H9 (cell line): ENCODE data around the gene DACH1. TPM values are rescaled to one million over a fixed set of nuclear protein-coding genes. Genes with fewer than 3 reads are reported as not detected.

Source experiments
- DNase-seq: peaks from one replicate; pipeline ENCODE4 v3.0.0-alpha.2; 2017
- H2AFZ ChIP-seq: one replicate; pipeline ENCODE4 v1.6.1; 2013; ENCODE audit warnings: mild to moderate bottlenecking, low read length, control low read depth, moderate library complexity
- H2AK5ac ChIP-seq: 2 replicates; pipeline ENCODE4 v1.6.1; 2013; ENCODE audit warnings: low read length, control low read depth, mixed read lengths; ENCODE audit not compliant: insufficient read length
- H2BK120ac ChIP-seq: one replicate; pipeline ENCODE4 v1.6.1; 2013; ENCODE audit warnings: low read depth, mild to moderate bottlenecking, low read length, control low read depth, inconsistent platforms; ENCODE audit not compliant: poor library complexity, severe bottlenecking
- H2BK12ac ChIP-seq: 2 replicates; pipeline ENCODE4 v1.6.1; 2013; ENCODE audit warnings: low read length, control low read depth, mixed read lengths, low read depth; ENCODE audit not compliant: insufficient read length
- H2BK15ac ChIP-seq: 2 replicates; pipeline ENCODE4 v1.6.1; 2013; ENCODE audit warnings: low read depth, low read length, control low read depth
- H2BK20ac ChIP-seq: one replicate; pipeline ENCODE4 v1.6.1; 2013; ENCODE audit warnings: low read depth, mild to moderate bottlenecking, low read length, control low read depth, inconsistent platforms; ENCODE audit not compliant: poor library complexity, severe bottlenecking
- H2BK5ac ChIP-seq: 2 replicates; pipeline ENCODE4 v1.6.1; 2013; ENCODE audit warnings: low read length, control low read depth, mixed read lengths; ENCODE audit not compliant: insufficient read length
- H3K14ac ChIP-seq: 2 replicates; pipeline ENCODE4 v1.6.1; 2013; ENCODE audit warnings: low read length, control low read depth; ENCODE audit not compliant: insufficient read depth
- H3K18ac ChIP-seq: 2 replicates; pipeline ENCODE4 v1.6.1; 2013; ENCODE audit warnings: low read depth, mild to moderate bottlenecking, mixed read lengths, low read length, control low read depth; ENCODE audit not compliant: insufficient read length
- H3K23ac ChIP-seq: 2 replicates; pipeline ENCODE4 v1.6.1; 2013; ENCODE audit warnings: low read length, control low read depth, mixed read lengths, low read depth; ENCODE audit not compliant: insufficient read length
- H3K23me2 ChIP-seq: 2 replicates; pipeline ENCODE4 v1.6.1; 2013; ENCODE audit warnings: low read depth, mild to moderate bottlenecking, mixed read lengths, low read length, control low read depth; ENCODE audit not compliant: insufficient read length, poor library complexity, severe bottlenecking
- H3K27ac ChIP-seq: 2 replicates; pipeline ENCODE4 v1.5.1; 2013; ENCODE audit warnings: low read length, control low read depth, mixed read lengths, low read depth; ENCODE audit not compliant: insufficient read length
- H3K27me3 ChIP-seq: 2 replicates; pipeline ENCODE4 v1.6.1; 2013; ENCODE audit warnings: low read length, control low read depth, inconsistent platforms; ENCODE audit not compliant: insufficient read depth
- H3K4ac ChIP-seq: 2 replicates; pipeline ENCODE4 v1.6.1; 2013; ENCODE audit warnings: low read depth, mild to moderate bottlenecking, control low read depth, inconsistent platforms, low read length, moderate library complexity
- H3K4me1 ChIP-seq: 2 replicates; pipeline ENCODE4 v1.6.1; 2013; ENCODE audit warnings: low read length, control low read depth, inconsistent platforms; ENCODE audit not compliant: insufficient read depth
- H3K4me2 ChIP-seq: 2 replicates; pipeline ENCODE4 v1.6.1; 2013; ENCODE audit warnings: low read length, control low read depth, mixed read lengths; ENCODE audit not compliant: insufficient read length, insufficient read depth
- H3K56ac ChIP-seq: 2 replicates; pipeline ENCODE4 v1.6.1; 2013; ENCODE audit warnings: low read depth, mild to moderate bottlenecking, mixed read lengths, low read length, control low read depth; ENCODE audit not compliant: insufficient read length
- H3K79me1 ChIP-seq: 2 replicates; pipeline ENCODE4 v1.6.1; 2013; ENCODE audit warnings: low read depth, mild to moderate bottlenecking, moderate library complexity, low read length, control low read depth, inconsistent platforms; ENCODE audit not compliant: insufficient read depth, poor library complexity, severe bottlenecking
- H3K79me2 ChIP-seq: 2 replicates; pipeline ENCODE4 v1.6.1; 2013; ENCODE audit warnings: low read length, control low read depth, inconsistent platforms; ENCODE audit not compliant: insufficient read depth
- H3K9ac ChIP-seq: 2 replicates; pipeline ENCODE4 v1.6.1; 2013; ENCODE audit warnings: low read length, control low read depth, mixed read lengths; ENCODE audit not compliant: insufficient read length; ENCODE audit errors: extremely low read depth
- H3K9me3 ChIP-seq: one replicate; pipeline ENCODE4 v1.6.1; 2013; ENCODE audit warnings: low read depth, low read length, inconsistent platforms; ENCODE audit not compliant: control insufficient read depth
- H3T11ph ChIP-seq: one replicate; pipeline ENCODE4 v1.6.1; 2013; ENCODE audit warnings: mild to moderate bottlenecking, low read length, control low read depth, inconsistent platforms
- H4K20me1 ChIP-seq: one replicate; pipeline ENCODE4 v1.6.1; 2013; ENCODE audit not compliant: control insufficient read depth, insufficient read length, insufficient read depth
- H4K5ac ChIP-seq: 2 replicates; pipeline ENCODE4 v1.6.1; 2013; ENCODE audit warnings: low read depth, mild to moderate bottlenecking, mixed read lengths, low read length, control low read depth; ENCODE audit not compliant: insufficient read length
- H4K8ac ChIP-seq: replicated peaks from 2 replicates; pipeline ENCODE4 v1.6.1; 2013; ENCODE audit warnings: low read length, control low read depth, mixed read lengths, low read depth; ENCODE audit not compliant: insufficient read length
- H4K91ac ChIP-seq: 2 replicates; pipeline ENCODE4 v1.6.1; 2013; ENCODE audit warnings: low read depth, mild to moderate bottlenecking, moderate library complexity, mixed read lengths, low read length, control low read depth; ENCODE audit not compliant: insufficient read length
- H3K27ac Mint-ChIP-seq, 3 experiments: 2 replicates in 2 of 3; 3 replicates in 1 of 3; pipeline ENCODE4 v1.8.0; 2020 to 2021; ENCODE audit warnings: mixed read lengths in 3 of 3, mild to moderate bottlenecking in 1 of 3, moderate library complexity in 1 of 3
- H3K27me3 Mint-ChIP-seq: 2 replicates; pipeline ENCODE4 v1.8.0; 2021; ENCODE audit warnings: low read depth, mild to moderate bottlenecking, moderate library complexity, mixed read lengths
- H3K36me3 Mint-ChIP-seq, 3 experiments: 2 replicates in 2 of 3; 3 replicates in 1 of 3; pipeline ENCODE4 v1.8.0; 2020 to 2021; ENCODE audit warnings: low read depth in 3 of 3, mixed read lengths in 3 of 3; ENCODE audit not compliant: insufficient read depth in 1 of 3
- H3K4me1 Mint-ChIP-seq, 2 experiments: 2 replicates each; pipeline ENCODE4 v1.8.0; 2020; ENCODE audit warnings: mixed read lengths in 2 of 2
- H3K4me3 Mint-ChIP-seq, 2 experiments: 2 replicates in 1 of 2; 3 replicates in 1 of 2; pipeline ENCODE4 v1.8.0; 2020 to 2021; ENCODE audit warnings: mild to moderate bottlenecking in 2 of 2, mixed read lengths in 2 of 2, moderate library complexity in 1 of 2
- H3K9me3 Mint-ChIP-seq, 2 experiments: 2 replicates in 1 of 2; 3 replicates in 1 of 2; pipeline ENCODE4 v1.8.0; 2020; ENCODE audit warnings: mild to moderate bottlenecking in 2 of 2, mixed read lengths in 2 of 2, moderate library complexity in 1 of 2
- WGBS: extraction: QIAGEN DNeasy Blood & Tissue Kit; methylation state at CpG from one replicate; pipeline ENCODE4 v1.1.7; 2013; ENCODE audit warnings: missing lambda C conversion rate, low lambda C conversion rate, mixed read lengths; ENCODE audit not compliant: insufficient read length; ENCODE audit errors: extremely low coverage; 5-methylcytosine and 5-hydroxymethylcytosine counted together
- total RNA-seq: library from RNA; stranded (reverse); gene quantifications from 2 replicates; pipeline ENCODE4 v1.2.1, GENCODE V29; 2021
- TF ChIP-seq, protein P1 (sequence below): fragments of 200-600 bp; sonication (generic); conservative IDR thresholded peaks from 3 replicates; pipeline ENCODE4 v1.8.0; 2021; ENCODE audit warnings: antibody characterized with exemption, mild to moderate bottlenecking

Gene DACH1
- total RNA-seq, 1 experiment from 2014 or later, result not detected

DNA sequence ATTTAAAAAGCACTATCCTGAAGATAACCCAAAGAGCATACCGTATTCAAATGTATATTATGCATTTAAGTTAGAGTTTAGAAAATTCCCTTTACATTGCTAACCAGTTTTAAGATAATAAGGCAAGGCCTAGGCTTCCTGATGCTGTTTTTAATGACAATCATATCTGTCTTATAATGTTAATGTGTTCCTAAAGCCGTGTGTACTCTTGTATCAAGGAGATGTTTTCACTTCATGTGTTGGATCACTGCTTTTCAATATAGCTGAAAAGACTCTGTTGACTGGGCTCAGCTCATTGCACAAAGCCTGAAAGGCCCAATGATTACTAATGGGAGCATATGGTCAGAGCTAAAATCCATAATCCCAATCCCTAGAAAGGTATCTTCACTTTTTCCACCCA is 81.6 kb downstream of the DACH1 start:
- Histone ChIP-seq H2BK120ac (no peak overlapping the region), H2BK15ac (no peak overlapping the region), H3T11ph (no peak overlapping the region), H3K4ac (no peak overlapping the region), H3K56ac (no peak overlapping the region), H2BK20ac (no peak overlapping the region), H3K14ac (no peak overlapping the region), H2AK5ac (no peak overlapping the region), H4K91ac (no peak overlapping the region), H3K4me1 (peaks cover 3% of the 10 kb centered on the region), H3K18ac (no peak overlapping the region), H3K27me3 (no peaks in the 10 kb centered on the region), H3K23ac (no peak overlapping the region), H3K9ac (no peak overlapping the region), H3K79me1 (no peaks in the 10 kb centered on the region), H2BK12ac (no peak overlapping the region), H3K79me2 (no peaks in the 10 kb centered on the region), H3K23me2 (no peaks in the 10 kb centered on the region), H2BK5ac (no peak overlapping the region), H4K8ac (no peak overlapping the region), H4K20me1 (no peaks in the 10 kb centered on the region), H3K9me3 (no peaks in the 10 kb centered on the region), H3K4me2 (no peak overlapping the region), H3K27ac (no peak overlapping the region), H4K5ac (no peak overlapping the region), H2AFZ (no peak overlapping the region)
- no peaks in the 10 kb centered on the region for H3K27me3 Mint-ChIP-seq
- no peak for DNase-seq
- H3K27ac Mint-ChIP-seq, result peak overlapping the region in 2 of 3 experiments; percentile 17 to 49; a peak in 1 of 7 replicates
- no peaks in the 10 kb centered on the region for H3K36me3 Mint-ChIP-seq
- H3K4me1 Mint-ChIP-seq, result peaks cover 27 to 33% of the 10 kb centered on the region in 2 experiments
- TF ChIP-seq, protein P1, sequence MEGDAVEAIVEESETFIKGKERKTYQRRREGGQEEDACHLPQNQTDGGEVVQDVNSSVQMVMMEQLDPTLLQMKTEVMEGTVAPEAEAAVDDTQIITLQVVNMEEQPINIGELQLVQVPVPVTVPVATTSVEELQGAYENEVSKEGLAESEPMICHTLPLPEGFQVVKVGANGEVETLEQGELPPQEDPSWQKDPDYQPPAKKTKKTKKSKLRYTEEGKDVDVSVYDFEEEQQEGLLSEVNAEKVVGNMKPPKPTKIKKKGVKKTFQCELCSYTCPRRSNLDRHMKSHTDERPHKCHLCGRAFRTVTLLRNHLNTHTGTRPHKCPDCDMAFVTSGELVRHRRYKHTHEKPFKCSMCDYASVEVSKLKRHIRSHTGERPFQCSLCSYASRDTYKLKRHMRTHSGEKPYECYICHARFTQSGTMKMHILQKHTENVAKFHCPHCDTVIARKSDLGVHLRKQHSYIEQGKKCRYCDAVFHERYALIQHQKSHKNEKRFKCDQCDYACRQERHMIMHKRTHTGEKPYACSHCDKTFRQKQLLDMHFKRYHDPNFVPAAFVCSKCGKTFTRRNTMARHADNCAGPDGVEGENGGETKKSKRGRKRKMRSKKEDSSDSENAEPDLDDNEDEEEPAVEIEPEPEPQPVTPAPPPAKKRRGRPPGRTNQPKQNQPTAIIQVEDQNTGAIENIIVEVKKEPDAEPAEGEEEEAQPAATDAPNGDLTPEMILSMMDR, result no peak
- no peaks in the 10 kb centered on the region for H3K9me3 Mint-ChIP-seq
- H3K4me3 Mint-ChIP-seq, result no peak overlapping the region
- WGBS, result no CpG with 5 or more reads among the region's 2 CpGs
